Middle frontal gyrus (tissue), 1 donor: ENCODE data around the gene TMEM178B.
"Not testable (repeated sequence)": the region's sequence is repeated elsewhere in the genome, so short reads cannot be mapped to it uniquely, and the experiment has no call there.

Source experiments
- DNase-seq: peaks from one replicate; pipeline ENCODE4 v3.0.0-alpha.2; 2015; ENCODE audit warnings: low spot score; ENCODE audit errors: extremely low spot score

Gene TMEM178B

DNA sequence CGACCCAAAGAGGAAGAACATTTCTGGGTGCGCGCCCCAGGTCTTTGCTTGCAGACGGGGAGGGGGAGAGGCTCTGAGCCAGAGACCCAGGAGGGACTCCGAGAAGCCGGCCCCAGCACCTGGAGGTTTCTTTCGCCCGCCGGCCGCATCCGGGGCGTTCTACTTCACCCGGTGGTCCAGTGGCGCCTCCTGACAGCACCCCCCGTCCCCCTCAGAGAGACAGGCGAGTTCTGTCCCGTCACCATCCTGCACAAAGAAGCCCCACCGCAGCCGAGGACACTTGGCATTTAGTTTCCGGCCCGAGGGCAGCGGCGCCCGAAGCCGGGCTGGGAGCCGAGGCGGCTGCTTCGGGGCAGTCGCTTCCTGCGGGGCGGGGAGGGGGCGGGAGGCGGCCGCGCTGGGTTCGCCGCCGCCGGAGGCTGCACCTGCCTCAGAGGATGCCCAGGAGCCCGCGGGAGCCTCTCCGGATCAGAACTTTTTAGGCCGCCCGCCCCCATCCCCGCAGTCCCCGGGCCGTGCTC lies at the start of gene TMEM178B:
Gene TMEM178B (plus strand): TSS at position 424 of the 521 bp plus-strand sequence.
- no peak for DNase-seq

- DNase-seq = no peak
These were observed 49.2 kb upstream of the TMEM178B start for GRCh38 chr7:141024668-141025067.

GRCh38 chr7:141027043-141027442 lies 46.8 kb upstream of the TMEM178B start:
- no peak for DNase-seq

- DNase-seq = no peak
These were observed 45.1 kb upstream of the TMEM178B start for GRCh38 chr7:141028767-141029166.

GRCh38 chr7:141032539-141033323 lies 41.1 kb upstream of the TMEM178B start:
- DNase-seq = not testable (repeated sequence)

GRCh38 chr7:141038100-141038499 lies 35.8 kb upstream of the TMEM178B start:
- DNase-seq = not testable (repeated sequence)

DNA sequence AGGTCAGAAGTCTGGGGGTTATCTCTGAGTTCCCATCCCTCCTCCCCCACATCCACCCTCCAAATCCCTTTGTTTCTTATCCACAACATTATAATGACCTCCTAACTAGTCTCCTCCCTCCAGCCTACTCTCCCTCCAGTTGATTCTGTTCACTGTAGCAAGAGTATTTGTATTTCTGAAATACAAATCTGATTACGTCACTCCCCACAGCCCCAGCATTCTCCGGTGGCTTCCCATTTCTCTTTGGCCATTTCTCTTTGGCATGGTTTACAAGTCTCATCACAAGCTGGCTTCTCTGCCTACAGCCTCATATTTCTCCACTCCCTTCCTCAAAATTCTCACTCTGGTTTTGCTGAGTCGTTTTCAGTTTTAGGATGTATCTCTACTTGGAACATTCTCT lies 34.5 kb upstream of the TMEM178B start:
- no peak for DNase-seq

DNA sequence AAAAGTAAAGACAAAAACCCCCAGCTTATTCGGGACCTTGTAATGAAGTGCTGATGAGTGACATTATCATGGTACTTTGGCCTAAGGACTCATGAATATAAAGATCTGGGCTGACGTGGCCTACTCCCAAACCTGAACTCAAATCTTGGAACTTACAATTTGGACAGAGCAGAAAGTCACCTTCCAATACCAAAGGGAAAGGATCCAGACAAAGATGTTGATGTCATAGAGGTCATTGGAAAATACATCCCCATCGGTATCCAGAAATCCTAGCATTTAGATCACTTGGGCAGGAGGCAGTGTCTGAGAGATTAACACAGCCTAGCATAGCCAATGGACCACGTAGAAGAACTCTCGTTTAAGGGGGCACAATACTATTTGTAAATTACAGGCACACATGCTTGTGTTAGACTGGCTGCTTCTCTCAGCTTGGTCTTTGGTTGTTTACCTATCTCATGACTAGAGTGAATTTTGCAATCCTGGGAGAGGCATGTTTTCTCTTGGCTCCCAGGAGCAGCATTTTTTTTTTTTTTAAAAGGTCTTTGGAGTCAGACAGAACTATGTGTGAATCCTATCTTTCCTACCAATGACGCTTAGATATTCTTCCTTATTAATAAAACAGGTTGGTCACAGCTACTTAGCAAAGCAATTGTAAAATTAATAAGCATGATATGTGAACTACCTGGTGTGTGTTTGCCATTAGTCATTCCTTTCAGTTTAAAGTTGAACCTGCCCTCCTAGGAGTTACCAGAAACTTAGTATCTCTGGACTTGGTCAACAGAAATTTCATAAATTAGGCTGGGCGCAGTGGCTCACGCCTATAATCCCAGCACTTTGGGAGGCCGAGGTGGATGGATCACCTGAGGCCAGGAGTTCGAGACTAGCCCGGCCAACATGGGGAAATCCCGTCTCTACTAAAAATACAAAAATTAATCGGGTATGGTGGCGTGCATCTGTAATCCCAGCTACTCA lies 31.4 kb upstream of the TMEM178B start:
- no peak for DNase-seq

DNA sequence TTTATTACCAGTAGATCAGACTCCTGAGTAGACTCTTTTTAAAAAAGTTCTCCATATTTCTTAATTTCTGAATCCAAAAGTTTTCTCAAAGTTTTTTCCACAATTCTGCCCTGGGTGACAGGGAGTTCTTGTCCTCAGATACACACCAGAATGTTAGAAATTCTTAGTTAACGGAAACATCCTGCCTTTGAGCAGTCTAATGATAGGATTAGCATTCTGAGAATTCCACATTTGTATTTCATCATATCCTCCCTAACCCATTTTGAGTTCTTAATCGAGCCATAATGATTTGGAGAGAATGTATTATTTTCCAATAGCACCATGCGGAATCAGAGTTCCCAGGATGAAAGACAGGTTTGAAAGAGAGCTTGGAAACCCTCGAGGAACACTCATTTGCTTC lies 30.2 kb upstream of the TMEM178B start:
- no peak for DNase-seq

GRCh38 chr7:141045126-141045841 lies 28.6 kb upstream of the TMEM178B start:
- no peak for DNase-seq

DNA sequence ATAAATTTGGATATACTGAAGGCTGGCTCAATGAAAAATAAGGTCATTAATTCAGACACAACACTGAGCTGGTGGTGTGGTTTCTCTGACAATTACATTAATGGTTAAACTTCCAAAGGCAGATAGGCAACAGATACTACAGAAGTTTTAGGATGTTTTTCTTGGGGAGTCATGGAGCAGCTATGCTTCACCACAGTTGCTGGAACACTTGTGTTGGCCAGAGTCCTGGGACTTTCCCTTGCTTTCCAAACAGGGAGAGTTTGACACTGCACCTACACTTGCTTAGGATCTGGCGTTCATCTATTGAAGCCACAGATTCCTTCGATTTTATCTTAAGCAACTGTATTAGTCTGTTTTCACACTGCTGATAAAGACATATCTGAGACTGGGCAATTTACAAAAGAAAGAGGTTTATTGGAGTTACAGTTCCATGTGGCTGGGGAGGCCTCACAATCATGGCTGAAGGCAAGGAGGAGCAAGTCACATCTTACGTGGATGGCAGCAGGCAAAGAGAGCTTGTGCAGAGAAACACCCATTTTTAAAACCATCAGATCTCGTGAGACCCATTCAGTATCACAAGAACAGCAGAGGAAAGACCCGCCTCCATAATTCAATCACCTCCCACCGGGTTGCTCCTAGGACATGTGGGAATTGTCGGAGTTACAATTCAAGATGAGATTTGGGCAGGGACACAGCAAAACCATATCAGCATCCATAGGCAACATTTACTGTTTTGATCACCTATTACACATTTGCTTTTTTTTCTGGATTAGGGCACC lies 27.8 kb upstream of the TMEM178B start:
- no peak for DNase-seq

DNA sequence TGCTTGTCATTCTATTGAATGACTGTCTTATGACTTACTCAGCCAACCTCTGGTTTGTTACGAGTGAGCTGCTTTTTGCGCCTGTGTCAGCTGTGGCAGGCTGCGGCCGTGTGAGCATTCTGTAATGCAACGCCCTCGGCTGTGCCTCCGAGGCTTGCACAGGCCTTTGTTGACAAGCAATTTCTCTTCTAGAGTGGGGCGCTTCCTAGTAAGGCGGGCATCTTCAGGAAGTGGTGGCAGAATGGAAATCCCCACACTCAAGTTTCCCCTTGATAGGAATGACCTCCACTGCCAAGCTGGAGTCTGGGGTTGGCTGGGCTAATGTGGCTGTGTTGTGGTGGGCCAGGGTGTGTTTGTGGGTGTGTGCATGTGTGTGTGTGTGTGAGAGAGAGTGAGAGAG lies 20.2 kb upstream of the TMEM178B start:
- no peak for DNase-seq

DNA sequence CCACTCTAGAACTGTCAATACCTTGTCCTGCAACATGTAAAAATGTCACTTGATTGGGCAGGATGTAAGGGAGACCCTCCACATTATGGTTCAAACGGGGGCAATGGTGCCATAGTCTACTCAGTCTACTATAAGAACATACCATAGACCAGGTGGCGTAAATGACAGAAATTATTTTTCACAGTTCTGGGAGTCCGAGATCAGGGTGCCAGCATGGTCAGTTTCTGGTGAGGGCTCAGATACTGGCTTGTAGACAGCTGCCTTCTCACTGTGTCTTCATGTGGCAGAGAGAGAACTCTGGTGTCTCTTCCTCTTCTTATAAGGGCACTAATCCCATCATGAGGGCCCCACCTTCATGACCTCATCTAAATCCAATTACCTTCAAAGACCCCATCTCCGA lies 18.7 kb upstream of the TMEM178B start:
- DNase-seq = no peak

DNA sequence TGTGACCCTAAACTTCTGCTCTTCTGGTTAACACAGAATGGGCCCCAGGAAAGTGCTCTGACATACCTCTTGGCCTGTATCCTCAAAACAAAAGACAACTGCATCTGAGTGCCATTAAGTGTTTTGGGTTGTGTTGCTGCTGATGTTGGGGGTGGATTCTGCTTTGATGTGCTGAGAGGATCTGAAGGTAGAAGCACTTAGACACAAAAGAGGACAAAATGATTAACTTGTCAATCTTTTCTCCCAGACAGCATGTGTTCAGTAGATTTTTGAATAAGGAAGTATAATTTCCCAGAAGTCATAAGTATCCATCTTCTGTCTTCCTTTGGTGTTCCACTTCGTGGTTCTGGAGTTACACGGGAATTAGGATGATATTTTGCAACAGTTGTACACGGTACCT lies 16.1 kb upstream of the TMEM178B start:
- DNase-seq = no peak

DNA sequence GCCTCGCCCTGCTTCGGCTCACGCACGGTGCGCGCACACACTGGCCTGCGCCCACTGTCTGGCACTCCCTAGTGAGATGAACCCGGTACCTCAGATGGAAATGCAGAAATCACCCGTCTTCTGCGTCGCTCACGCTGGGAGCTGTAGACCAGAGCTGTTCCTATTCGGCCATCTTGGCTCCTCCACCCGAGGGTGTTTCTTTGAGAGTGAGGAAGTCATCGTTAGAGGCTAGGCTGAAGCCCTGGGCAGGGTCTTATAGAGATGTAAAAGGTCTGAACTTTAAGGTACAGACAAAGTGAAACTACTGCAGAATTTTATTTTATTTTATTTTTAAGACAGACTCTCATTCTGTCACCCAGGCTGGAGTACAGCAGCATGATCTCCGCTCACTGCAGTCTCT lies 6.0 kb upstream of the TMEM178B start:
- DNase-seq = not testable (repeated sequence)

DNA sequence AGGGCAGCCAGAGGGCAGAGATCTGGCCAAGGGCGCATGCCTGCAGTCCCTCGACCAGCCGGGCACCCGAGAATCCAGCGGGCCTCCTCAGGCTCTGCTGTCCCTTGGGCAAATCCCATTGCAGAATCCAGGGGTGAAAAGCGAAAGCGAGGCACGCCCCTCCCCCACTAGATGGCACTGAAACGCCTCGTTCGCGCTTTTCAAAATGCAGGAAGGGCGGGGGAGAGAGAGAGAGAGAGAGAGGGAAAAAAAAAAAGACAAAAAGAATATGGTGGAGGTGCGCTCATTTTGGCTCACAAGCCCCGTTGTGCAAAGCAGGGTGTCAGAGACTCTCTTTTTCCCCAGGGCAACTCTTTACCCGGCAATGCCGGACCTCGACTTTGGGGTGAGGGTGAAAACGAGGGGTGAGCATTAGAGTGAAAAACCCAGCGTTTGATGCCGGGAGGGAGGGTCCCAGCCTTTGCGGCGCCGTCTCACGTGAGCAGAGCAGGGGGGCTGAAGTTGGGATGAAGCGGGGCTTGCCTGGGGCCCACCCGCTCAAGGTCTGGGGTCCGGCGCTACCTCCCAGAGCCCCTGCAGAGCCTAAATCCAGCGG lies 2.5 kb upstream of the TMEM178B start:
- peak; percentile 47 for DNase-seq

GRCh38 chr7:141071855-141072547 lies 1.9 kb upstream of the TMEM178B start:
- DNase-seq = no peak

DNA sequence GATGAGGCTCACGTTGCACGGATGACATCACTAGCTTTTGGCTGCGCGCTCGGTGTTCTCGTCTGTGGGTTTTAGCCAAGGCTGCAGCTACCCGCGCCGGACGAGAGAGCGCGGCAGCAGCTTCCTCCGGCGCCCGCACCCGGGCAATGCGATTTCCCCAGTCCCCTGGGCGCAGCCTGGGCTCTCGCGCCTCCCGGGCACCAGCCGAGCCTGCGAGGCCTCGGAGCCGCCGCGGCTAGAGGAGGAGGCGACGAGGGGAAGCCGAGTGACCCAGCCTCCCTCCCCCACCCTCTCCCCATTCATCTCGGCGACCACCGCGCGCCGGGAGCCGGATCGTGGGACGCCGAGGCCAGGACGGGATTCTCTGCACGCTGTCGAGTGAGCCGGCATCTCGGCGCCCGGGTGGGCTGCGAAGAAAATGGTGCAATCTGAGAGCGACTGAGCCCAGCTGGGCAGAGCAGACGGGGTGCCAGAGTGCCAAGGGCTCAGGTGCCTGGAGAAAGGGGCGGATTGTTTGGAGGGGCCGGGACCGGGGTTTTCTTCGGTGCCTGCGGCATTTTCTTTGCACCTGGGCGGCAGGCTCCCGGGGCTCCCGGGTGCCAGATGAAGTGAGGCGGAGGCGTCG lies 1.2 kb upstream of the TMEM178B start:
- peak; percentile 84 for DNase-seq

DNA sequence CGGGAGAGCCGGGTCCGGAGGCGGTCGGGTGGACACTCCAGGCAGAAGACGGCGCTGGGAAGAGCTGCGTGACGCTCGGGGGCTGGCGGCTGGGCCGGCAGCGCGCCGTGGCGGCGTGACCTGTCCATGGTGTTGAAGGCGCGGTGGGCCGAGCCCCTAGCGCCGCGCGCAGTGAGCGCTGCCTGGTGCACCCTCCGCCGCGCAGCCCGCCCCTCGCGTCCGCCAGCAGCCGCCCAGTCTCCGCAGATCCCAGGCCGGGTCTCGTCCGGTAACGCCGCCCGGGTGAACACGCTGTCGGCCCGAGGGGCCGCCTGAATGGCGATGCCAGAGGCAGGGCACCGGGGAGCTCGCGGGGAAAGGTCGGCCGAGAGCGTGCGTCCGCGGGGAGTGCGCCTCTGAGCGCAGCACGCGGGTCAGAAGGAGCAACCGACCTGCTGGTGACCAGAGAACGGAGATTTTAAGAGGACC lies 657 bp upstream of the TMEM178B start:
- no peak for DNase-seq
